Gastrocnemius medialis (tissue), 4 donors: Measurements from ENCODE around the gene RANBP2. TPM values are rescaled to one million over a fixed set of nuclear protein-coding genes. Genes with fewer than 3 reads are reported as not detected.

Source experiments
- ATAC-seq, 2 donors: fragments of 150-250 bp; one replicate each; pipeline ENCODE4 v1.9.1; 2016
- DNase-seq, 2 donors: peaks; one replicate each; pipeline ENCODE4 v3.0.0-alpha.2; 2019
- H3K27ac ChIP-seq, 4 donors: fragments of 200-600 bp; sonication (generic); 1 replicate in 1 of 4; 2 replicates in 3 of 4; pipeline ENCODE4 v1.5.1; 2016 to 2018; ENCODE audit warnings: mild to moderate bottlenecking in 2 of 4, moderate library complexity in 1 of 4
- H3K27me3 ChIP-seq, 3 donors: fragments of 200-600 bp; sonication (generic) in 2 of 3; 1 replicate in 1 of 3; 2 replicates in 2 of 3; pipeline versions ENCODE4 v1.5.1 to v1.6.0; 2016 to 2019; ENCODE audit warnings: mild to moderate bottlenecking in 1 of 3, moderate library complexity in 1 of 3
- H3K36me3 ChIP-seq, 2 donors: fragments of 200-600 bp; sonication (generic) in 1 of 2; one replicate each; pipeline ENCODE4 v1.5.1; 2017 to 2018
- H3K4me1 ChIP-seq, 2 donors: fragments of 200-600 bp; sonication (generic) in 1 of 2; one replicate each; pipeline ENCODE4 v1.5.1; 2016 to 2017; ENCODE audit warnings: mild to moderate bottlenecking in 2 of 2
- H3K4me3 ChIP-seq, 4 donors: fragments of 200-600 bp; sonication (generic) in 3 of 4; 1 replicate in 1 of 4; 2 replicates in 3 of 4; pipeline ENCODE4 v1.5.1; 2016 to 2019; ENCODE audit warnings: mild to moderate bottlenecking in 2 of 4
- H3K9me3 ChIP-seq, 3 donors: fragments of 200-600 bp; sonication (generic) in 2 of 3; 1 replicate in 1 of 3; 2 replicates in 2 of 3; pipeline ENCODE4 v1.5.1; 2016 to 2019
- CTCF ChIP-seq, 5 experiments: fragments of 450-650 bp in 3 of 5; fragments of 200-600 bp in 2 of 5; sonication (generic) in 2 of 5; IDR thresholded peaks in 4 of 5; conservative IDR thresholded peaks in 1 of 5; 1 replicate in 4 of 5; 2 replicates in 1 of 5; pipeline ENCODE4 v1.5.1; 2016 to 2019; ENCODE audit warnings: antibody characterized with exemption in 5 of 5, mild to moderate bottlenecking in 3 of 5, moderate library complexity in 3 of 5
- POLR2A ChIP-seq, 2 donors: fragments of 450-650 bp; IDR thresholded peaks; one replicate each; pipeline ENCODE4 v1.6.1; 2017; ENCODE audit warnings: antibody characterized with exemption in 2 of 2, mild to moderate bottlenecking in 2 of 2, moderate library complexity in 2 of 2
- in situ Hi-C, 4 donors: fragments of 200-750 bp; cut with MboI; loops; one replicate each; pipeline versions ENCODE4 v1.15.0 to v1.8.0; 2017; ENCODE audit warnings: low sequenced_read_pairs in 4 of 4
- intact Hi-C: fragments of 100-400 bp; cut with DNase I; formaldehyde crosslinking; loops from one replicate; pipeline ENCODE4 v1.15.1; 2023; ENCODE audit warnings: low total_unique reads
- total RNA-seq, 4 donors: library from RNA; depleted of rRNA; stranded (reverse); fragments of >200 nt; gene quantifications; one replicate each; pipeline versions ENCODE4 v1.1.0 to v1.2.3, GENCODE V29; 2016

RANBP2 gene
- total RNA-seq, 4 donors from 2014 or later: 66.6 to 82.0 (median 76.7) TPM

- in situ Hi-C loops (no loop called here), intact Hi-C loops (no loop called here)
- no peak for ATAC-seq
- H3K4me3 ChIP-seq: no peak overlapping the region
- no peak overlapping the region for H3K27ac ChIP-seq
- DNase-seq: no peak
- TF ChIP-seq CTCF (IDR thresholded peaks at IDR 0.05 in 4 of 5, conservative IDR thresholded peaks at IDR 0.05 in 1 of 5) (no peak), POLR2A (IDR thresholded peaks at IDR 0.05) (no peak)
- H3K36me3 ChIP-seq: no peaks in the 10 kb centered on the region
- no peaks in the 10 kb centered on the region for H3K4me1 ChIP-seq
- no peaks in the 10 kb centered on the region for H3K27me3 ChIP-seq
- peaks cover 0 to 12% (median 0%) of the 10 kb centered on the region in 3 donors for H3K9me3 ChIP-seq
These were observed 115.8 kb downstream of the RANBP2 start for GRCh38 chr2:108835040-108835439.

Other genes starting within 250 kb of the RANBP2 start
- 100 to 1,000 TPM; 147 to 308 (median 224) TPM for gene LIMS1, start 185.0 kb upstream of the RANBP2 start, total RNA-seq
- gene CCDC138, start 67.3 kb downstream of the RANBP2 start, total RNA-seq: 1 to 10 TPM in 2 of 4 donors, under 1 TPM in 2; 0.52 to 2.8 (median 1.2) TPM